ENCODE measurements around the gene FKBP5. TPM values are rescaled to one million over a fixed set of nuclear protein-coding genes. Genes with fewer than 3 reads are reported as not detected.

FKBP5 gene
- total RNA-seq, 3 donors from 2014 or later, result 167 to 970 (median 266) TPM

GRCh38 chr6:35629876-35630378, 58.8 kb downstream of the FKBP5 start:
- Histone ChIP-seq H3K27ac (no peak overlapping the region), H3K27me3 (no peaks in the 10 kb centered on the region), H3K9me3 (no peaks in the 10 kb centered on the region), H3K36me3 (no peaks in the 10 kb centered on the region), H3K4me3 (no peak overlapping the region), H3K4me1 (no peaks in the 10 kb centered on the region)
- intact Hi-C loops (cut with DNase I; ENCODE audit: low total_unique reads), result loop anchor here (10.0 kb wide), 1 partner anchor 565 kb away; no protein-coding TSS in a partner anchor
- TF ChIP-seq POLR2A (IDR thresholded peaks at IDR 0.05), result no peak
- no peak for TF ChIP-seq CTCF (IDR thresholded peaks at IDR 0.05)
- TF ChIP-seq POLR2AphosphoS5 (IDR thresholded peaks at IDR 0.05), result no peak
- no peak for DNase-seq (ENCODE audit: low spot score in 2 of 2)

DNA sequence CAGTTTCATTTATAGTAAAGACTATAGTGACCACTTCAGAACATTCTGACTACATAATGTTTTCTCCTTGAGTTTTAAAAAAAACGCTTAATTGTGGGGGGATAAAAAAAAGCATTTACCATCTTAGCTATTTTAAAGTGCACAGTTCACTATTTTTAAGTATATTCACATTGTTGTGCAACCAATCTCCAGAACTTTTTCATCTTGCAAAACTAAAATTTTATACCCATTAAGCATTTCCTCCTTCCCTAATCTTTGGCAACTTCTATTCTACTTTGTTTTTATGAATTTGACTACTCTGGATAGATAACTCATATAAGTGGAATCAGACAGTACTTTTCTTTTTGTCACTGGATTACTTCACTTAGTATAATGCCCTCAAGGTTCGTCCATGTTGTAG, 62.3 kb downstream of the FKBP5 start:
- Histone ChIP-seq H3K9me3 (no peaks in the 10 kb centered on the region), H3K4me3 (no peak overlapping the region), H3K4me1 (no peaks in the 10 kb centered on the region), H3K36me3 (no peaks in the 10 kb centered on the region), H3K27me3 (no peaks in the 10 kb centered on the region), H3K27ac (no peak overlapping the region)
- no peak for TF ChIP-seq CTCF (IDR thresholded peaks at IDR 0.05)
- no peak for TF ChIP-seq POLR2AphosphoS5 (IDR thresholded peaks at IDR 0.05)
- no peak for TF ChIP-seq POLR2A (IDR thresholded peaks at IDR 0.05)
- intact Hi-C loops (cut with DNase I; ENCODE audit: low total_unique reads), result no loop called here
- DNase-seq (ENCODE audit: low spot score in 2 of 2), result no peak

DNA sequence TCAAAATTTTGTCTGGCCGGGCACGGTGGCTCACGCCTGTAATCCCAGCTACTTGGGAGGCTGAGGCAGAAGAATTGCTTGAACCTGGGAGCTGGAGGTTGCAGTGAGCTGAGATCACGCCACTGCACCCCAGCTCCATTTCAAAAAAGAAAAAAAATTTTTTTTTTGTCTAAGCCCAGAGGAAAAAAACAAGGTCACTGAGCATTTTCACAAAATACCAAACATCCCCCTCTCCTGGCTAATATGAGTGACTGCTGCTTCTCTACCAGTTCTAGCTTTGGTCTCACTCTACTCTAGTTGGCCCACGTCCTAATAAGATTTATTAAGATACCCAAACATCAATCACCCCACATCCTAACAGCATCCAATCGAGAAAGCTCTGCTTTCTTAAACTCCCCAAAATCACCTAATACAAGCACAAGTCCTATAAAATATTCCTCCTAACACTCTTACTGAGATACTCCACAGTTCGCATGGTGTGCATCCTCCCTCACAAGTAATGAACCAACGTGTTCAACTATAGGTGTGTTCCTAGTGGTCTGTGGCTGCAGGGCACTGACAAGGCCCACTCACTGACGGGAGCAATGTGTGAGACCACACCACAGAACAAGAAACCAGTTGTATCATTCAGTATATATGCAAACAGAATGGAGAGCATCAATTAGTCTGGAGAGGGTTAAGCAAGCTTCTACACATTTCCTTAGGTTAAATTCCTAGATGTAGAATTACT, 64.2 kb downstream of the FKBP5 start:
- H3K36me3 ChIP-seq, result peaks cover 4% of the 10 kb centered on the region
- DNase-seq (ENCODE audit: low spot score in 2 of 2), result no peak
- H3K9me3 ChIP-seq, result no peaks in the 10 kb centered on the region
- no peaks in the 10 kb centered on the region for H3K4me1 ChIP-seq
- no peaks in the 10 kb centered on the region for H3K27me3 ChIP-seq
- H3K27ac ChIP-seq, result no peak overlapping the region
- TF ChIP-seq POLR2AphosphoS5 (IDR thresholded peaks at IDR 0.05) (no peak), CTCF (IDR thresholded peaks at IDR 0.05) (no peak), POLR2A (IDR thresholded peaks at IDR 0.05) (no peak)
- H3K4me3 ChIP-seq, result no peak overlapping the region
- intact Hi-C loops (cut with DNase I; ENCODE audit: low total_unique reads), result no loop called here

- Histone ChIP-seq H3K27me3 (no peaks in the 10 kb centered on the region), H3K4me3 (no peak overlapping the region), H3K9me3 (no peaks in the 10 kb centered on the region), H3K36me3 (peaks cover 7% of the 10 kb centered on the region), H3K4me1 (no peaks in the 10 kb centered on the region), H3K27ac (no peak overlapping the region)
- DNase-seq (ENCODE audit: low spot score in 2 of 2), result no peak
- TF ChIP-seq POLR2AphosphoS5 (IDR thresholded peaks at IDR 0.05) (no peak), POLR2A (IDR thresholded peaks at IDR 0.05) (no peak), CTCF (IDR thresholded peaks at IDR 0.05) (no peak)
- intact Hi-C loops (cut with DNase I; ENCODE audit: low total_unique reads), result no loop called here
Measured at GRCh38 chr6:35622283-35622682, 66.4 kb downstream of the FKBP5 start.

DNA sequence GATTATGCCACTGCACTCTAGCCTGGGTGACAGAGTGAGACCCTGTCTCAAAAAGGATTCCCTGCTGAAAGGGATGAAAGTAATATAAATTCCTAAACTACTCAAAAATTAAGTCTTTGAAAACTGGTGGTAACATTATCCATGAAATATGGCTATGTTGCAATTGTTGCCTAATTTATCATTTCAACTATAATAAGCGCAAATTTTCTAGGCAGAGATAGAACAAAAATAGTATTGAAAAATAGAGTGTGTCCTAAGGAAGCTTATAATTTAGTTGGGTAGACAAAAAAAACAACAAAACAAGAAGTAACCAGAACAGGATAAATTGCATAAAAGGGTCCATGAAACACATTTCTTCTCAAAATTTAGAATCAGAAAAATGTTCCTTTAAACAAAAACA, 68.0 kb downstream of the FKBP5 start:
- H3K9me3 ChIP-seq, result no peaks in the 10 kb centered on the region
- no peak overlapping the region for H3K27ac ChIP-seq
- no peaks in the 10 kb centered on the region for H3K27me3 ChIP-seq
- H3K4me1 ChIP-seq, result no peaks in the 10 kb centered on the region
- no peak overlapping the region for H3K4me3 ChIP-seq
- H3K36me3 ChIP-seq, result peaks cover 7% of the 10 kb centered on the region
- TF ChIP-seq POLR2AphosphoS5 (IDR thresholded peaks at IDR 0.05) (no peak), POLR2A (IDR thresholded peaks at IDR 0.05) (no peak), CTCF (IDR thresholded peaks at IDR 0.05) (no peak)
- intact Hi-C loops (cut with DNase I; ENCODE audit: low total_unique reads), result loop anchor here (1.0 kb wide), 1 partner anchor 7 kb away; no protein-coding TSS in a partner anchor
- no peak for DNase-seq (ENCODE audit: low spot score in 2 of 2)
